Breast epithelium (tissue), 3 donors: Measurements from ENCODE around the gene FAM120C.

ENCODE experiments used
- CTCF ChIP-seq, 3 donors: fragments of 450-650 bp; IDR thresholded peaks; one replicate each; pipeline ENCODE4 v1.5.1; 2016 to 2017; ENCODE audit warnings: antibody characterized with exemption in 3 of 3, mild to moderate bottlenecking in 3 of 3, moderate library complexity in 3 of 3
- POLR2A ChIP-seq: fragments of 450-650 bp; IDR thresholded peaks from one replicate; pipeline ENCODE4 v1.6.1; 2016; ENCODE audit warnings: antibody characterized with exemption, mild to moderate bottlenecking, moderate library complexity
- POLR2AphosphoS5 ChIP-seq, 3 donors: sonication (generic); formaldehyde crosslinking; IDR thresholded peaks; one replicate each; pipeline ENCODE4 v1.6.1; 2017; ENCODE audit warnings: antibody characterized with exemption in 3 of 3

- TF ChIP-seq POLR2A (no peak), POLR2AphosphoS5 (IDR thresholded peaks at IDR 0.05) (no peak), CTCF (IDR thresholded peaks at IDR 0.05) (no peak)
These were observed 95.4 kb downstream of the FAM120C start for GRCh38 chrX:54087661-54088060.
